Right lobe of liver (tissue), 4 donors: ENCODE measurements around the gene LONP2.

Source experiments
- CTCF ChIP-seq, 4 donors: fragments of 200-600 bp in 3 of 4; fragments of 450-650 bp in 1 of 4; IDR thresholded peaks; one replicate each; pipeline versions ENCODE4 v1.5.1 to v1.8.0; 2016 to 2022; ENCODE audit warnings: antibody characterized with exemption in 4 of 4, mild to moderate bottlenecking in 2 of 4
- POLR2A ChIP-seq: fragments of 450-650 bp; IDR thresholded peaks from one replicate; pipeline ENCODE4 v1.6.1; 2017; ENCODE audit warnings: antibody characterized with exemption, mild to moderate bottlenecking
- donor health status: DM: no; HTN: no; CAD: no.
- donor health status: DM: no; HTN: no; CAD: no.
- donor health status: DM: no; HTN: yes; CAD: no.

- no peak for TF ChIP-seq POLR2A
- TF ChIP-seq CTCF (IDR thresholded peaks at IDR 0.05): no peak
Observed at GRCh38 chr16:48220891-48221290, 23.2 kb upstream of the LONP2 start.
